ENCODE measurements around the gene TERT.

DNA sequence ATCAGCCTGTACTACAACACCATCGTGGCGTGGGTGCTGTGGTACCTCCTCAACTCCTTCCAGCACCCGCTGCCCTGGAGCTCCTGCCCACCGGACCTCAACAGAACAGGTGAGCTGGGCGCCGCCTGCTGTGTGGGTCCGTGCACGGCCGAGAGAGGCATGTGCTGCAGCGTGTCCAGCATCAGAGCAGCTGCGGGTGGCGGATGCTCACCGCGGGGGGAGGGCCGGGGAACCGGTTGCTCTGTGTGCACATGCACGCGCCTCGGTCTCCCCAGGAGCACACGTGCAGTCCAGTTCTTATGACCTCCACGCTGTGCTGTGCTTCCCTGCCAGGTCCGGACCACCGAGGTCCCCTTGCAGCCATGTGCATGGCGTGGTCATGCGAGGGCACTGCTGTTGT is 62.1 kb downstream of the TERT start:
- no peak for TF ChIP-seq POLR2A (IDR thresholded peaks at IDR 0.05)
- TF ChIP-seq, protein P1, sequence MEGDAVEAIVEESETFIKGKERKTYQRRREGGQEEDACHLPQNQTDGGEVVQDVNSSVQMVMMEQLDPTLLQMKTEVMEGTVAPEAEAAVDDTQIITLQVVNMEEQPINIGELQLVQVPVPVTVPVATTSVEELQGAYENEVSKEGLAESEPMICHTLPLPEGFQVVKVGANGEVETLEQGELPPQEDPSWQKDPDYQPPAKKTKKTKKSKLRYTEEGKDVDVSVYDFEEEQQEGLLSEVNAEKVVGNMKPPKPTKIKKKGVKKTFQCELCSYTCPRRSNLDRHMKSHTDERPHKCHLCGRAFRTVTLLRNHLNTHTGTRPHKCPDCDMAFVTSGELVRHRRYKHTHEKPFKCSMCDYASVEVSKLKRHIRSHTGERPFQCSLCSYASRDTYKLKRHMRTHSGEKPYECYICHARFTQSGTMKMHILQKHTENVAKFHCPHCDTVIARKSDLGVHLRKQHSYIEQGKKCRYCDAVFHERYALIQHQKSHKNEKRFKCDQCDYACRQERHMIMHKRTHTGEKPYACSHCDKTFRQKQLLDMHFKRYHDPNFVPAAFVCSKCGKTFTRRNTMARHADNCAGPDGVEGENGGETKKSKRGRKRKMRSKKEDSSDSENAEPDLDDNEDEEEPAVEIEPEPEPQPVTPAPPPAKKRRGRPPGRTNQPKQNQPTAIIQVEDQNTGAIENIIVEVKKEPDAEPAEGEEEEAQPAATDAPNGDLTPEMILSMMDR (IDR thresholded peaks at IDR 0.05), result no peak

Measured in gastroesophageal sphincter (tissue), 3 donors.